Aorta (tissue), 5 donors: ENCODE data around the gene CCNI. TPM values are rescaled to one million over a fixed set of nuclear protein-coding genes. Genes with fewer than 3 reads are reported as not detected.

Source experiments
- ATAC-seq: fragments of 200-7000 bp; cut with Tn5 transposase; one replicate; pipeline ENCODE4 v1.9.1; 2022; ENCODE audit warnings: moderate library complexity; ENCODE audit not compliant: low FRiP score
- DNase-seq, 2 donors: peaks; one replicate each; pipeline ENCODE4 v3.0.0-alpha.2; 2020
- H3K27ac ChIP-seq, 2 donors: one replicate each; pipeline ENCODE4 v1.5.1; 2013; ENCODE audit warnings: low read length in 2 of 2, mild to moderate bottlenecking in 2 of 2, moderate library complexity in 2 of 2, control low read depth in 1 of 2, inconsistent platforms in 1 of 2, low read depth in 1 of 2
- H3K27me3 ChIP-seq, 2 donors: one replicate each; pipeline ENCODE4 v1.6.1; 2013; ENCODE audit warnings: control low read depth in 1 of 2, low read length in 1 of 2, mild to moderate bottlenecking in 1 of 2, moderate library complexity in 1 of 2; ENCODE audit not compliant: insufficient read depth in 2 of 2, control insufficient read depth in 1 of 2
- H3K36me3 ChIP-seq, 2 donors: one replicate each; pipeline ENCODE4 v1.6.1; 2013; ENCODE audit warnings: control low read depth in 1 of 2, low read length in 1 of 2, mild to moderate bottlenecking in 1 of 2; ENCODE audit not compliant: insufficient read depth in 2 of 2, control insufficient read depth in 1 of 2
- H3K4me1 ChIP-seq, 2 donors: one replicate each; pipeline ENCODE4 v1.6.1; 2013; ENCODE audit warnings: low read length in 2 of 2, control low read depth in 1 of 2, mild to moderate bottlenecking in 1 of 2, moderate library complexity in 1 of 2; ENCODE audit not compliant: insufficient read depth in 2 of 2, control insufficient read depth in 1 of 2
- H3K4me3 ChIP-seq, 2 donors: one replicate each; pipeline ENCODE4 v1.5.1; 2013; ENCODE audit warnings: low read length in 2 of 2, control low read depth in 1 of 2, mild to moderate bottlenecking in 1 of 2
- H3K9me3 ChIP-seq: one replicate; pipeline ENCODE4 v1.6.1; 2013; ENCODE audit warnings: mild to moderate bottlenecking, low read length; ENCODE audit not compliant: control insufficient read depth
- WGBS, 2 donors: extraction: QIAGEN DNeasy Blood & Tissue Kit; methylation state at CpG; one replicate each; pipeline ENCODE4 v1.1.7; 2013; 5-methylcytosine and 5-hydroxymethylcytosine counted together
- intact Hi-C, 2 donors: fragments of 100-400 bp; cut with DNase I; formaldehyde crosslinking; loops; one replicate each; pipeline versions ENCODE4 v1.14.2 to v1.15.0; 2022
- polyA plus RNA-seq, 2 donors: library from polyadenylated mRNA; stranded (reverse); fragments of 200-250 nt; gene quantifications; one replicate each; pipeline ENCODE4 v1.2.3, GENCODE V29; 2013
- total RNA-seq, 2 donors: library from RNA; stranded (reverse); fragmentation: NEBNext Ultra II Directional; extraction: Animal tissue kit (Norgen Biotek cat#: 25700); gene quantifications; one replicate each; pipeline ENCODE4 v1.2.1, GENCODE V29; 2021
- donor health status: healthy with polysubstance abuse.
- donor health status: Bipolar disorder and iron deficiency.
- donor health status: DM: no; HTN: no; CAD: no.
- donor health status: DM: no; HTN: no; CAD: no.
- donor health status: DM: yes; HTN: yes; CAD: no.

CCNI gene
- total and polyA plus RNA-seq, 4 donors, result 297 to 633 (median 410) TPM

DNA sequence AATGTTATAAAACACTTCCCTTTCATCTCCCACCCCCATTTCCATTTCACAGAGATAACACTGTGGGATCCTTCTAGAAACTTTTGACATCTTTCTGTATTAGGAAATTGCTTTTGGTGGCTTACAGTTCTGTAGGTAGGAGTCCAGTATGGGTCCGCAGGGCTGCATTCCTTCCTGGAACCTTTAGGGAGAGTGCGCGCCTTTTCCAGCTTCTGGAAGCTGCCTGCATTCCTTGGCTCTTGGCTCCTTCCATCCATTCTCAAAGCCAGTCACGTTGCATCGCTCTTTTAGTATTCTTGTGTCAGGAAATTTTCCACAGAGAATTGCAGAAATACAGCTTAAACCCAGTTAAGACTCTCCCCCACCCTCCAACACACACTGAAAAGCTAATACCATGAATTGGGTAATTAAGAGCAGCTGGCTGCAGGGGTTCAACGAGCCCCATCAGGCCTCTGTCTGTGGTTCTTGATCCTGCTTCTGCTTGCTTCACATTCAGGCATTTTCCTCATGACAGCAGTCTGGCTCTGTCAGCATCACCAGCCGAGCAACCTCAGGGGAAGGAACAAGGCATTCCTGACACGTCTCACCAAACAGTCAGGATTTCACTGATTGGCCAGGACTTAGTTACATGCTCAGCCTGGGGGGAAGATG lies 77.4 kb downstream of the CCNI start:
- H3K27ac ChIP-seq, result no peak overlapping the region
- H3K4me3 ChIP-seq, result no peak overlapping the region
- peaks cover 0 to 5% of the 10 kb centered on the region in 2 donors for H3K4me1 ChIP-seq
- H3K27me3 ChIP-seq, result no peaks in the 10 kb centered on the region
- WGBS, 2 donors, result 38 to 59% methylated on average over 8 of the region's 8 CpGs
- peaks cover 4 to 9% of the 10 kb centered on the region in 2 donors for H3K36me3 ChIP-seq
- H3K9me3 ChIP-seq, result no peaks in the 10 kb centered on the region
- DNase-seq (no peak), ATAC-seq (no peak)
- intact Hi-C loops, result no loop called here

DNA sequence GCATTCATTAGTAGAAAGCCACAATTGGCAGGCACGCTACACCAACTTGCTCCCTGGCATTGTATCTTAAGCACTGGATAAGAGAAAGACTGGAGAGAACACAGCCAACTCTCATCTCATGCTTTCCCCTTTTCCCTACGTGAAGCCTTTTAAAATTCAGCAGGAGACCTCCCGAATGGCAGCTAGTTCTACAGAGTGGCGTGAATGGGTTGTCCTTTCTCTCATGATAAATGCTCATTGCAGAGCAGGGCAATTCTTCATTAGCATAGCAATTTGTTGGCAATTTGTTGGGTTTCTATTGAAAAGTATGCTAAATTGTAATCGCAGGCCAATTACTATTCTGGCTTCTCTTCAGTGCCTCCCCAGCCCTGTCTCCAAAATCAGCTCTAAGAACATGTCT lies 78.3 kb downstream of the CCNI start:
- H3K4me1 ChIP-seq, result no peaks in the 10 kb centered on the region
- intact Hi-C loops, result no loop called here
- no peaks in the 10 kb centered on the region for H3K27me3 ChIP-seq
- WGBS, 2 donors, result 72 to 78% methylated on average over 5 of the region's 5 CpGs
- H3K36me3 ChIP-seq, result peaks cover 4 to 9% of the 10 kb centered on the region in 2 donors
- ATAC-seq, result no peak
- no peak for DNase-seq
- no peak overlapping the region for H3K4me3 ChIP-seq
- no peak overlapping the region for H3K27ac ChIP-seq
- H3K9me3 ChIP-seq, result no peaks in the 10 kb centered on the region

Other genes starting within 250 kb of the CCNI start
- gene SOWAHB, start 177.8 kb downstream of the CCNI start, total RNA-seq, result under 1 TPM in 1 of 2 donors, not detected in 1; 0.32 TPM
- gene SOWAHB, start 177.8 kb downstream of the CCNI start, polyA plus RNA-seq, result under 1 TPM; 0.26 to 0.88 TPM
- gene SEPTIN11, start 126.2 kb downstream of the CCNI start, total RNA-seq, result 100 to 1,000 TPM in 1 of 2 donors, 10 to 100 TPM in 1; 86.1 to 120 TPM
- 100 to 1,000 TPM in 1 of 2 donors, 10 to 100 TPM in 1; 39.6 to 110 TPM for gene SEPTIN11, start 126.2 kb downstream of the CCNI start, polyA plus RNA-seq
- gene CCNG2, start 81.2 kb upstream of the CCNI start, total RNA-seq, result 10 to 100 TPM; 54.2 to 57.5 TPM
- 10 to 100 TPM; 28.8 to 30.9 TPM for gene CCNG2, start 81.2 kb upstream of the CCNI start, polyA plus RNA-seq